GM18505 (cell line): ENCODE measurements around the gene FAM131A.

Source experiments
- ATAC-seq: cut with Tn5 transposase; IDR thresholded peaks from one replicate; pipeline ENCODE4 v1.9.1; 2021; ENCODE audit not compliant: unreplicated experiment
- POLR2A ChIP-seq: IDR thresholded peaks from 4 replicates; pipeline ENCODE4 v1.6.1; 2011; ENCODE audit warnings: borderline replicate concordance; ENCODE audit not compliant: insufficient read depth, insufficient read length; ENCODE audit errors: extremely low read depth

The FAM131A gene

GRCh38 chr3:184337399-184337714, at the start of gene FAM131A:
FAM131A (plus strand) TSS chr3:184337600; CDS start chr3:184337631, 31 bp downstream.
- TF ChIP-seq POLR2A: no peak
- ATAC-seq: no peak

GRCh38 chr3:184289426-184289938, 47.9 kb upstream of the FAM131A start:
- ATAC-seq: no peak

GRCh38 chr3:184290331-184290730, 47.1 kb upstream of the FAM131A start:
- TF ChIP-seq POLR2A: no peak
- no peak for ATAC-seq

More at GRCh38 chr3:184289426-184289938, 47.9 kb upstream of the FAM131A start:
- TF ChIP-seq POLR2A: no peak

DNA sequence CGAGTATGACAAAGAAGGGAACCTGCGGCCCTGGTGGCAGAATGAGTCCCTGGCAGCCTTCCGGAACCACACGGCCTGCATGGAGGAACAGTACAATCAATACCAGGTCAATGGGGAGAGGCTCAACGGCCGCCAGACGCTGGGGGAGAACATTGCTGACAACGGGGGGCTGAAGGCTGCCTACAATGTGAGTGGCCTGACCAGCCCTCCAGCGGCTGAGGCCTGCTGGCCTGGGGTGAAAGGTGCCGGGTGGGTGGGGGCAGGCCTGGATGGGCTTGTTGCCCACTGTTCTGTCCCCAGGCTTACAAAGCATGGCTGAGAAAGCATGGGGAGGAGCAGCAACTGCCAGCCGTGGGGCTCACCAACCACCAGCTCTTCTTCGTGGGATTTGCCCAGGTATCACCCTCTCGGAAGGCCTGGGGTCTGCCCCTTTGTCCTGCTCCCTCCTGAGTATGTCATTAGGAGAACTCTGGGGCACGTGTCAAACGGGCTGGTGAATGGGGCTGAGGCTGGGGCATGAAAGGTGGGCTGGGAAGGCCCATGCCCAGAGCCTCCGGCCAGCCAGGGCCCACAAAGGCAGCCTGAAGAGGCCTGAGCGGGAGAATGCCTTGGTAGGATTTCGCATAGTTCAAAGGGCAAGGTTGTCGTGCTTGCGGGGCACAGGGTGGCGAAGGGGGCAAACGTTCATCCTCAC, 46.2 kb upstream of the FAM131A start:
- no peak for TF ChIP-seq POLR2A
- no peak for ATAC-seq

GRCh38 chr3:184291738-184292445, 45.5 kb upstream of the FAM131A start:
- no peak for ATAC-seq
- TF ChIP-seq POLR2A: no peak

DNA sequence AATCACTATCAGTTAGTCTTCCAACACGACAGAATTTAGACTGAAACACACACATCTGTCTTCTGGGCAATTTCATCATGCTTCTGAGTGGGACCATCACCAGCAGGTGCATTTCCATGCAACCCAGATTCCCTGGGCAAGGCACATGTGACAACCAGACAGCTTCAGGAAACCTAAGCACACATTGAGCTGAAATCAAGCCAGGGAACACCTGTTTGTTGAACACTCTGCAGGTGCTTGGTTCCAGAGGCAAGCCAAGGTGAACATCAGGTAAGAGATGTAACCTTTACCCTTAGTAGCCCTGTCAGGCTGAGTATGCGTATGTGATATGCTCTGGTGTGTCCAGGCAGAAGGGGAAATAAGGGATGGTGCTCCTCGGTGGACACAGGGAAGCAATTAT, 41.6 kb upstream of the FAM131A start:
- ATAC-seq: no peak
- TF ChIP-seq POLR2A: no peak

GRCh38 chr3:184296616-184297015, 40.8 kb upstream of the FAM131A start:
- ATAC-seq: no peak
- TF ChIP-seq POLR2A: no peak

DNA sequence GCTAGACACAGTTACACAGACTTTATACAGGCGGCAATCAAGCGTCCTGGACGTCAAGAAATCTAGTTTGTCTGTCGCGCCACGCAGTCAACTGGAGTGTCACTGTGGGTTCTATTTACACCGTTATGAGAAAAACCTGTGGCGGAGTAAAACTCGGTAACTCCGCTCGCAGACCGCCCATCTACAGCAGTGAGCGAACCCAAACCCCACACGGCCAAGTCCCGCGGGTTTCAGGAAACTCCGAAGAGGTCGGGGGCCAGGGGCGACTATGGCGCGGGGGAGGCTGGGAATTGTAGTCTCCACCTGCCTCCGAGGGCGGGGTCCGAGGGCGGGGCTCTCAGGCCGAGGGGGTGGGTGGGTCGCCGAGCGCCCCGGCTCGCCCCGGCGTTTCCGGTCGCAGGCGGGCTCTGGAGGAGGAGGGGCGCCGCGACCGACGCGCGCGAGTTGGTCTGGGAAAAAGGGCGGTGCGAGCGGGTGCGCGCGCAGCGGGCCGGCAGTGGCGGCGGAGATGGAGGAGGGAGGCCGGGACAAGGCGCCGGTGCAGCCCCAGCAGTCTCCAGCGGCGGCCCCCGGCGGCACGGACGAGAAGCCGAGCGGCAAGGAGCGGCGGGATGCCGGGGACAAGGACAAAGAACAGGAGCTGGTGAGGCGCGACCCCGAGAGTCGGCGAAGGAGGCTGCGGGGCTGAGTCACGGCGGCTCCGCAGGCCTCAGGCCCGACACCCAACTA, 38.5 kb upstream of the FAM131A start, which contains the start of gene PSMD2:
TSS of gene PSMD2 (plus strand) at position 483 of the 729 bp plus-strand sequence. CDS start at position 509, 26 bp downstream.
- peak; percentile 79 for TF ChIP-seq POLR2A
- ATAC-seq: peak; percentile 92

DNA sequence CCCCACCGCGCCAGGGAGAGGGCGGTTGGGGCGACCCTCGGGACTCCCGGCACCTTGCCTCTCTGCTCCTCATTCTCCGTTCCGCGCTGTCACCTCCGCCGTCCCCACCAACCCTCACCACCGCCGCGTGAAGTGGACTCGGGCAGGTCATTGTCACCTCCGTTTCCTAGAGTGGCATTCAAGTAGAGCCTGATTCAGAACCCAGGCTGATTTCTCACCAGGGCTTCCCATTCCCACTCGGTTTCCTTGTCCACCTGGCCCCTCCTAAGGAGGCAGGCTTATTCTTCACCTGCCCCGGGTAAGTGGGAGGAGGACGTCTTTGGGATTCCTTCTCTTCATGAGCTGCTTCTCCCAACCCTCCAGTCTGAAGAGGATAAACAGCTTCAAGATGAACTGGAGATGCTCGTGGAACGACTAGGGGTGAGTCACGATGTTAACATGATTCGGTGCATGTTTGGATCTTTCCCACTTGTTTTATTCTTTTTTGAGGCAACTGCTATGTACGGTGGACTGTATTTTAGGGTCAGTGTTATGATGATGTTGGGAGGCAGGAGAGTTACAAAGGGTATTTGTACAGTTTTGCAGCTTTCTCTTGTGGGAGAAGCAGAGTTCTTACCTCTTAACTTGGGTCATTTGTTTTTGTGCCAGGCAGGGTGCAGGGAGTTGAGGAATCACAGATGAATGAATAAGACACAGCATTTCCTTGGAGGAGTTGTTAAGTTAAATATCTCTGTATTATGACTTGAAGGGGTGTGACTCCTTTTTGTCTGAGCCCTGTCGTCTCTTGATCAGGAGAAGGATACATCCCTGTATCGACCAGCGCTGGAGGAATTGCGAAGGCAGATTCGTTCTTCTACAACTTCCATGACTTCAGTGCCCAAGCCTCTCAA, 37.7 kb upstream of the FAM131A start:
- no peak for TF ChIP-seq POLR2A
- no peak for ATAC-seq

DNA sequence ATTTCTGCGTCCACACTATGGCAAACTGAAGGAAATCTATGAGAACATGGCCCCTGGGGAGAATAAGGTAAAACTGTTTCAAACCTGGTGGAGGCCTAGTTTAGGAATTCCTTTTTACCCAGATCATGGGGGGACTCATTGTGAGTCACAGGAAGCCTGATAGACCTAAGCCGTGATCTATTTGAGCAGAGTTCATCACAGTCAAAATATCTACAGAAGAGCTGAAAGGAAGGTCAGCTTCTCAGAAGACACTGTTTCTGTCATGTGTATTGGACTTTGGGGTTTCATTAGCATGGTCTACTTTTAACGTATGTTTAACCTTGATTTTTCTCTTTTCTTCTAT, 37.1 kb upstream of the FAM131A start:
- no peak for ATAC-seq
- TF ChIP-seq POLR2A: no peak

GRCh38 chr3:184305577-184305976, 31.8 kb upstream of the FAM131A start:
- ATAC-seq: no peak

GRCh38 chr3:184306341-184306972, 30.9 kb upstream of the FAM131A start:
- TF ChIP-seq POLR2A: no peak

More at GRCh38 chr3:184305577-184305976, 31.8 kb upstream of the FAM131A start:
- no peak for TF ChIP-seq POLR2A

More at GRCh38 chr3:184306341-184306972, 30.9 kb upstream of the FAM131A start:
- ATAC-seq: no peak
